HPDE6-E6E7 (cell line): ENCODE data around the gene CALR.
"Not testable (repeated sequence)": the region's sequence is repeated elsewhere in the genome, so short reads cannot be mapped to it uniquely, and the experiment has no call there.

Source experiments
- DNase-seq: peaks from one replicate; pipeline ENCODE4 v3.0.0; 2011; ENCODE audit warnings: missing footprints; ENCODE audit errors: extremely low spot score

CALR gene

GRCh38 chr19:12952488-12953137 lies 14.2 kb downstream of the CALR start:
- DNase-seq: no peak

- no peak for DNase-seq
Measured at GRCh38 chr19:12953138-12953798, 14.9 kb downstream of the CALR start.

- no peak for DNase-seq
Measured at GRCh38 chr19:12953799-12954611, 15.6 kb downstream of the CALR start.

- no peak for DNase-seq
Measured at GRCh38 chr19:12954612-12954962, 16.2 kb downstream of the CALR start.

- not testable (repeated sequence) for DNase-seq
Measured at GRCh38 chr19:12955575-12955974, 17.2 kb downstream of the CALR start.

- DNase-seq: no peak
Measured at GRCh38 chr19:12955996-12956395, 17.6 kb downstream of the CALR start.

GRCh38 chr19:12956446-12957388 lies 18.3 kb downstream of the CALR start, which contains the start of gene GADD45GIP1:
TSS of gene GADD45GIP1 (minus strand) at chr19:12957223. CDS start at chr19:12957212, 11 bp downstream.
- peak; percentile 66 for DNase-seq

GRCh38 chr19:12957389-12957952 lies 19.1 kb downstream of the CALR start:
- DNase-seq: not testable (repeated sequence)

- no peak for DNase-seq
Measured at GRCh38 chr19:12959481-12959880, 21.1 kb downstream of the CALR start.

- peak; percentile 66 for DNase-seq
Measured at GRCh38 chr19:12965017-12965811, 26.8 kb downstream of the CALR start.

- DNase-seq: no peak
Measured at GRCh38 chr19:12965812-12966135, 27.4 kb downstream of the CALR start.

GRCh38 chr19:12967907-12968306 lies 29.5 kb downstream of the CALR start:
- DNase-seq: no peak

GRCh38 chr19:12969292-12969988 lies 31.0 kb downstream of the CALR start, which contains the start of gene DAND5:
TSS of gene DAND5 (plus strand) at chr19:12969576. CDS start at chr19:12969661, 85 bp downstream.
- DNase-seq: no peak

- no peak for DNase-seq
Measured at GRCh38 chr19:12970070-12970820, 31.8 kb downstream of the CALR start.

- no peak for DNase-seq
Measured at GRCh38 chr19:12973236-12973635, 34.8 kb downstream of the CALR start.

- DNase-seq: no peak
Measured at GRCh38 chr19:12974301-12975220, 36.2 kb downstream of the CALR start.

- DNase-seq: no peak
Measured at GRCh38 chr19:12975221-12975741, 36.9 kb downstream of the CALR start.

- not testable (repeated sequence) for DNase-seq
Measured at GRCh38 chr19:12976109-12976508, 37.7 kb downstream of the CALR start.
